Superior temporal gyrus (tissue), 1 donor: Measurements from ENCODE around the gene XCL2.
"Not testable (repeated sequence)": the region's sequence is repeated elsewhere in the genome, so short reads cannot be mapped to it uniquely, and the experiment has no call there.

Source experiments
- DNase-seq: peaks from one replicate; pipeline ENCODE4 v3.0.0-alpha.2; 2016; ENCODE audit errors: extremely low spot score

XCL2 gene

GRCh38 chr1:168556647-168557046 lies 12.8 kb upstream of the XCL2 start:
- no peak for DNase-seq

GRCh38 chr1:168555508-168556046 lies 11.8 kb upstream of the XCL2 start:
- no peak for DNase-seq

GRCh38 chr1:168554603-168555483 lies 11.0 kb upstream of the XCL2 start:
- no peak for DNase-seq

GRCh38 chr1:168553680-168554553 lies 10.1 kb upstream of the XCL2 start:
- DNase-seq = no peak

GRCh38 chr1:168552961-168553360 lies 9.2 kb upstream of the XCL2 start:
- no peak for DNase-seq

GRCh38 chr1:168551688-168552087 lies 7.9 kb upstream of the XCL2 start:
- no peak for DNase-seq

GRCh38 chr1:168550971-168551370 lies 7.2 kb upstream of the XCL2 start:
- DNase-seq = no peak

GRCh38 chr1:168546553-168546895 lies 2.7 kb upstream of the XCL2 start:
- DNase-seq = not testable (repeated sequence)

- DNase-seq = peak; percentile 54
Measured at GRCh38 chr1:168545678-168546552, 2.1 kb upstream of the XCL2 start.

- DNase-seq = not testable (repeated sequence)
Measured at GRCh38 chr1:168542978-168543377, 819 bp downstream of the XCL2 start.

GRCh38 chr1:168540798-168541197 lies 3.0 kb downstream of the XCL2 start:
- DNase-seq = not testable (repeated sequence)

GRCh38 chr1:168535536-168535935 lies 8.3 kb downstream of the XCL2 start:
- DNase-seq = no peak

- no peak for DNase-seq
Measured at GRCh38 chr1:168531615-168532345, 12.0 kb downstream of the XCL2 start.

GRCh38 chr1:168529518-168529917 lies 14.3 kb downstream of the XCL2 start:
- no peak for DNase-seq

GRCh38 chr1:168521401-168522000 lies 22.3 kb downstream of the XCL2 start:
- no peak for DNase-seq

- DNase-seq = no peak
Measured at GRCh38 chr1:168520832-168521231, 23.0 kb downstream of the XCL2 start.

GRCh38 chr1:168520052-168520751 lies 23.6 kb downstream of the XCL2 start:
- DNase-seq = no peak

GRCh38 chr1:168518813-168519212 lies 25.0 kb downstream of the XCL2 start:
- DNase-seq = no peak

GRCh38 chr1:168518201-168518689 lies 25.6 kb downstream of the XCL2 start:
- no peak for DNase-seq

GRCh38 chr1:168514455-168514854 lies 29.3 kb downstream of the XCL2 start:
- no peak for DNase-seq
